Activated CD4-positive, alpha-beta memory T cell treated with anti-CD3 and anti-CD28 coated beads, Interleukin-2, amount 10 ng/mL, durations not matched to agents 7 days and 5 days (primary cell): ENCODE results near the gene WDR90. TPM values are rescaled to one million over a fixed set of nuclear protein-coding genes. Genes with fewer than 3 reads are reported as not detected.

Experiments used
- CTCF ChIA-PET: fragments of 350-600 bp; sonication (Branson Sonifier 250); formaldehyde crosslinking; loops from one replicate; lab custom pipeline; 2021; ENCODE audit warnings: antibody characterized with exemption, inconsistent platforms; lab: Charles Lee
- POLR2A ChIA-PET: fragments of 350-600 bp; sonication (Branson Sonifier 250); formaldehyde crosslinking; loops from one replicate; lab custom pipeline; 2021; ENCODE audit warnings: antibody characterized with exemption; lab: Charles Lee
- DNase-seq: peaks from one replicate; pipeline ENCODE4 v3.0.0-alpha.2; 2020
- H3K27ac Mint-ChIP-seq: one replicate; pipeline ENCODE4 v1.8.0; 2021; ENCODE audit warnings: mild to moderate bottlenecking, mixed read lengths
- H3K27me3 Mint-ChIP-seq: one replicate; pipeline ENCODE4 v1.8.0; 2021; ENCODE audit warnings: mixed read lengths
- H3K36me3 Mint-ChIP-seq: one replicate; pipeline ENCODE4 v1.8.0; 2021; ENCODE audit warnings: low read depth, mixed read lengths
- H3K4me1 Mint-ChIP-seq: one replicate; pipeline ENCODE4 v1.8.0; 2021; ENCODE audit warnings: mixed read lengths
- H3K4me3 Mint-ChIP-seq: one replicate; pipeline ENCODE4 v1.8.0; 2021; ENCODE audit warnings: mild to moderate bottlenecking, mixed read lengths
- H3K9me3 Mint-ChIP-seq: one replicate; pipeline ENCODE4 v1.8.0; 2021; ENCODE audit warnings: mixed read lengths
- total RNA-seq, 2 experiments: library from RNA; stranded (reverse); gene quantifications; one replicate each; pipeline ENCODE4 v1.2.3, GENCODE V29; 2021

The WDR90 gene
- total RNA-seq, 2 experiments from 2014 or later, result 58.0 to 58.4 TPM

- peaks cover 2% of the 10 kb centered on the region for H3K36me3 Mint-ChIP-seq
- ChIA-PET POLR2A (no interaction called here), CTCF (no interaction called here)
- no peak for DNase-seq
- H3K4me3 Mint-ChIP-seq, result no peak overlapping the region
- H3K27me3 Mint-ChIP-seq, result no peaks in the 10 kb centered on the region
- peaks cover 3% of the 10 kb centered on the region for H3K4me1 Mint-ChIP-seq
- H3K27ac Mint-ChIP-seq, result no peak overlapping the region
- no peaks in the 10 kb centered on the region for H3K9me3 Mint-ChIP-seq
These were observed 19.3 kb upstream of the WDR90 start for GRCh38 chr16:629833-630248.

- Mint-ChIP-seq H3K4me3 (no peak overlapping the region), H3K9me3 (no peaks in the 10 kb centered on the region), H3K36me3 (peaks cover 2% of the 10 kb centered on the region), H3K4me1 (peaks cover 6% of the 10 kb centered on the region), H3K27me3 (no peaks in the 10 kb centered on the region), H3K27ac (no peak overlapping the region)
- DNase-seq, result no peak
- CTCF ChIA-PET, result no interaction called here
- POLR2A ChIA-PET, result no interaction called here
These were observed 18.8 kb upstream of the WDR90 start for GRCh38 chr16:630249-630814.

- ChIA-PET CTCF (no interaction called here), POLR2A (no interaction called here)
- no peak within 1 kb of the TSS for H3K4me3 Mint-ChIP-seq
- no peak for DNase-seq
- no peak within 1 kb of the TSS for H3K27ac Mint-ChIP-seq
- no peaks in the 10 kb centered on the region for H3K27me3 Mint-ChIP-seq
- H3K36me3 Mint-ChIP-seq, result peaks cover 2% of the 10 kb centered on the region
- H3K4me1 Mint-ChIP-seq, result peaks cover 6% of the 10 kb centered on the region
- no peaks in the 10 kb centered on the region for H3K9me3 Mint-ChIP-seq
These were observed 18.3 kb upstream of the WDR90 start, which contains the start of gene WFIKKN1 for GRCh38 chr16:630815-631405. Gene WFIKKN1 (plus strand): TSS chr16:630985. CDS start chr16:631254, 269 bp downstream.

- Mint-ChIP-seq H3K27me3 (no peaks in the 10 kb centered on the region), H3K27ac (no peak overlapping the region), H3K36me3 (peaks cover 6% of the 10 kb centered on the region), H3K9me3 (no peaks in the 10 kb centered on the region), H3K4me1 (peaks cover 12% of the 10 kb centered on the region), H3K4me3 (no peak overlapping the region)
- no peak for DNase-seq
- ChIA-PET POLR2A (no interaction called here), CTCF (no interaction called here)
These were observed 17.3 kb upstream of the WDR90 start for GRCh38 chr16:631808-632358.

GRCh38 chr16:632486-633335 is 16.5 kb upstream of the WDR90 start:
- no peak overlapping the region for H3K27ac Mint-ChIP-seq
- no peaks in the 10 kb centered on the region for H3K9me3 Mint-ChIP-seq
- H3K4me1 Mint-ChIP-seq, result peaks cover 12% of the 10 kb centered on the region
- H3K36me3 Mint-ChIP-seq, result peaks cover 6% of the 10 kb centered on the region
- H3K4me3 Mint-ChIP-seq, result no peak overlapping the region
- CTCF ChIA-PET, result no interaction called here
- POLR2A ChIA-PET, result no interaction called here
- DNase-seq, result no peak
- H3K27me3 Mint-ChIP-seq, result no peaks in the 10 kb centered on the region

GRCh38 chr16:633336-634050 is 15.7 kb upstream of the WDR90 start:
- no peak overlapping the region for H3K4me3 Mint-ChIP-seq
- H3K27ac Mint-ChIP-seq, result no peak overlapping the region
- H3K4me1 Mint-ChIP-seq, result peaks cover 12% of the 10 kb centered on the region
- ChIA-PET POLR2A (no interaction called here), CTCF (no interaction called here)
- DNase-seq, result peak; percentile 14
- no peaks in the 10 kb centered on the region for H3K9me3 Mint-ChIP-seq
- H3K27me3 Mint-ChIP-seq, result no peaks in the 10 kb centered on the region
- H3K36me3 Mint-ChIP-seq, result peaks cover 6% of the 10 kb centered on the region

- H3K4me1 Mint-ChIP-seq, result peaks cover 12% of the 10 kb centered on the region
- POLR2A ChIA-PET, result no interaction called here
- CTCF ChIA-PET, result no interaction called here
- H3K27ac Mint-ChIP-seq, result no peak overlapping the region
- peak overlapping the region; percentile 55 for H3K4me3 Mint-ChIP-seq
- no peak for DNase-seq
- H3K27me3 Mint-ChIP-seq, result no peaks in the 10 kb centered on the region
- H3K9me3 Mint-ChIP-seq, result no peaks in the 10 kb centered on the region
- H3K36me3 Mint-ChIP-seq, result peaks cover 6% of the 10 kb centered on the region
These were observed 15.0 kb upstream of the WDR90 start for GRCh38 chr16:634051-634670.

GRCh38 chr16:634996-635395 is 14.2 kb upstream of the WDR90 start:
- H3K36me3 Mint-ChIP-seq, result peaks cover 6% of the 10 kb centered on the region
- DNase-seq, result no peak
- H3K4me3 Mint-ChIP-seq, result peak overlapping the region; percentile 89
- POLR2A ChIA-PET, result interaction anchor here (1.0 kb wide), 1 partner anchor 44 kb away, joined by 4 read pairs; the partner anchor contains the start of gene RAB40C
- no peak overlapping the region for H3K27ac Mint-ChIP-seq
- no peaks in the 10 kb centered on the region for H3K9me3 Mint-ChIP-seq
- CTCF ChIA-PET, result no interaction called here
- H3K27me3 Mint-ChIP-seq, result no peaks in the 10 kb centered on the region
- peaks cover 12% of the 10 kb centered on the region for H3K4me1 Mint-ChIP-seq

- Mint-ChIP-seq H3K4me1 (peaks cover 12% of the 10 kb centered on the region), H3K4me3 (peak overlapping the region; percentile 89), H3K36me3 (peaks cover 6% of the 10 kb centered on the region), H3K9me3 (no peaks in the 10 kb centered on the region), H3K27ac (peak overlapping the region; percentile 31), H3K27me3 (no peaks in the 10 kb centered on the region)
- ChIA-PET CTCF (interaction anchor here (0.6 to 1.6 kb wide), 2 partner anchors 12 to 14 kb away, joined by 3 to 9 read pairs; partner anchors contain the start of gene WDR90), POLR2A (interaction anchor here (0.9 to 2.5 kb wide), 12 partner anchors 13 to 184 kb away, joined by 3 to 18 read pairs (median 4); partner anchors contain the start of genes JMJD8, RAB40C, STUB1 and WDR24)
- DNase-seq, result peak; percentile 28
These were observed 13.5 kb upstream of the WDR90 start for GRCh38 chr16:635573-636205.

GRCh38 chr16:636206-637080 is 12.7 kb upstream of the WDR90 start, which contains the start of gene METTL26:
Gene METTL26 (minus strand): TSS chr16:636305. CDS start chr16:636290, 15 bp downstream.
- H3K27me3 Mint-ChIP-seq, result no peaks in the 10 kb centered on the region
- DNase-seq, result peak; percentile 94
- H3K9me3 Mint-ChIP-seq, result no peaks in the 10 kb centered on the region
- ChIA-PET CTCF (interaction anchor here (0.6 to 1.6 kb wide), 3 partner anchors 12 to 109 kb away, joined by 3 to 9 read pairs (median 3); partner anchors contain the start of genes CAPN15 and WDR90), POLR2A (interaction anchor here (0.8 to 2.5 kb wide), 15 partner anchors 12 to 183 kb away, joined by 3 to 18 read pairs (median 5); partner anchors contain the start of genes CAPN15, JMJD8, RHOT2 and STUB1)
- peak within 1 kb of the TSS; percentile 98 for H3K27ac Mint-ChIP-seq
- H3K4me1 Mint-ChIP-seq, result peaks cover 12% of the 10 kb centered on the region
- H3K4me3 Mint-ChIP-seq, result peak within 1 kb of the TSS; percentile 89
- H3K36me3 Mint-ChIP-seq, result peaks cover 6% of the 10 kb centered on the region
